Activated CD4-positive, alpha-beta memory T cell treated with anti-CD3 and anti-CD28 coated beads, Interleukin-2, amount 10 ng/mL, durations not matched to agents 7 days and 5 days (primary cell): ENCODE results near the gene PRAMEF4. TPM values are rescaled to one million over a fixed set of nuclear protein-coding genes. Genes with fewer than 3 reads are reported as not detected.
"Not testable (repeated sequence)": the region's sequence is repeated elsewhere in the genome, so short reads cannot be mapped to it uniquely, and the experiment has no call there.

Experiments used
- CTCF ChIA-PET: fragments of 350-600 bp; sonication (Branson Sonifier 250); formaldehyde crosslinking; loops from one replicate; lab custom pipeline; 2021; ENCODE audit warnings: antibody characterized with exemption, inconsistent platforms; lab: Charles Lee
- POLR2A ChIA-PET: fragments of 350-600 bp; sonication (Branson Sonifier 250); formaldehyde crosslinking; loops from one replicate; lab custom pipeline; 2021; ENCODE audit warnings: antibody characterized with exemption; lab: Charles Lee
- DNase-seq: peaks from one replicate; pipeline ENCODE4 v3.0.0-alpha.2; 2020
- H3K27ac Mint-ChIP-seq: one replicate; pipeline ENCODE4 v1.8.0; 2021; ENCODE audit warnings: mild to moderate bottlenecking, mixed read lengths
- H3K27me3 Mint-ChIP-seq: one replicate; pipeline ENCODE4 v1.8.0; 2021; ENCODE audit warnings: mixed read lengths
- H3K36me3 Mint-ChIP-seq: one replicate; pipeline ENCODE4 v1.8.0; 2021; ENCODE audit warnings: low read depth, mixed read lengths
- H3K4me1 Mint-ChIP-seq: one replicate; pipeline ENCODE4 v1.8.0; 2021; ENCODE audit warnings: mixed read lengths
- H3K4me3 Mint-ChIP-seq: one replicate; pipeline ENCODE4 v1.8.0; 2021; ENCODE audit warnings: mild to moderate bottlenecking, mixed read lengths
- H3K9me3 Mint-ChIP-seq: one replicate; pipeline ENCODE4 v1.8.0; 2021; ENCODE audit warnings: mixed read lengths
- total RNA-seq, 2 experiments: library from RNA; stranded (reverse); gene quantifications; one replicate each; pipeline ENCODE4 v1.2.3, GENCODE V29; 2021

PRAMEF4 gene
- total RNA-seq, 2 experiments from 2014 or later = not detected

GRCh38 chr1:12831310-12831709, 54.7 kb downstream of the PRAMEF4 start, which contains the start of gene PRAMEF11:
TSS of gene PRAMEF11 (minus strand) at chr1:12831410. CDS start at chr1:12828789, 2,621 bp downstream.
- H3K27me3 Mint-ChIP-seq, H3K4me3 Mint-ChIP-seq, H3K4me1 Mint-ChIP-seq, H3K9me3 Mint-ChIP-seq, H3K36me3 Mint-ChIP-seq, CTCF ChIA-PET, H3K27ac Mint-ChIP-seq, DNase-seq, POLR2A ChIA-PET: not testable (repeated sequence)

Other genes with a start within 250 kb of the PRAMEF4 start
- gene AADACL4, start 242.1 kb downstream of the PRAMEF4 start, total RNA-seq = not detected
- not detected for gene AADACL3, start 170.1 kb downstream of the PRAMEF4 start, total RNA-seq
- not detected for gene CFAP107, start 140.0 kb downstream of the PRAMEF4 start, total RNA-seq
- not detected for gene PRAMEF12, start 112.5 kb downstream of the PRAMEF4 start, total RNA-seq
- gene PRAMEF1, start 94.8 kb downstream of the PRAMEF4 start, total RNA-seq = not detected
- gene PRAMEF11, start 54.8 kb downstream of the PRAMEF4 start, total RNA-seq = not detected
- gene HNRNPCL1, start 37.5 kb downstream of the PRAMEF4 start, total RNA-seq = not detected
- not detected for gene PRAMEF2, start 29.1 kb downstream of the PRAMEF4 start, total RNA-seq
- not detected for gene PRAMEF10, start 12.1 kb upstream of the PRAMEF4 start, total RNA-seq
- not detected for gene PRAMEF7, start 30.4 kb upstream of the PRAMEF4 start, total RNA-seq
- gene PRAMEF6, start 61.4 kb upstream of the PRAMEF4 start, total RNA-seq = not detected
- gene PRAMEF27, start 170.4 kb upstream of the PRAMEF4 start, total RNA-seq = not detected
- gene HNRNPCL3, start 174.6 kb upstream of the PRAMEF4 start, total RNA-seq = not detected
- not detected for gene PRAMEF25, start 184.6 kb upstream of the PRAMEF4 start, total RNA-seq
- not detected for gene HNRNPCL2, start 230.7 kb upstream of the PRAMEF4 start, total RNA-seq